ENCODE measurements around the gene PREX1. TPM values are rescaled to one million over a fixed set of nuclear protein-coding genes. Genes with fewer than 3 reads are reported as not detected.

PREX1 gene
- total and polyA plus RNA-seq, 3 donors from 2014 or later, result 18.0 to 36.5 (median 27.1) TPM

DNA sequence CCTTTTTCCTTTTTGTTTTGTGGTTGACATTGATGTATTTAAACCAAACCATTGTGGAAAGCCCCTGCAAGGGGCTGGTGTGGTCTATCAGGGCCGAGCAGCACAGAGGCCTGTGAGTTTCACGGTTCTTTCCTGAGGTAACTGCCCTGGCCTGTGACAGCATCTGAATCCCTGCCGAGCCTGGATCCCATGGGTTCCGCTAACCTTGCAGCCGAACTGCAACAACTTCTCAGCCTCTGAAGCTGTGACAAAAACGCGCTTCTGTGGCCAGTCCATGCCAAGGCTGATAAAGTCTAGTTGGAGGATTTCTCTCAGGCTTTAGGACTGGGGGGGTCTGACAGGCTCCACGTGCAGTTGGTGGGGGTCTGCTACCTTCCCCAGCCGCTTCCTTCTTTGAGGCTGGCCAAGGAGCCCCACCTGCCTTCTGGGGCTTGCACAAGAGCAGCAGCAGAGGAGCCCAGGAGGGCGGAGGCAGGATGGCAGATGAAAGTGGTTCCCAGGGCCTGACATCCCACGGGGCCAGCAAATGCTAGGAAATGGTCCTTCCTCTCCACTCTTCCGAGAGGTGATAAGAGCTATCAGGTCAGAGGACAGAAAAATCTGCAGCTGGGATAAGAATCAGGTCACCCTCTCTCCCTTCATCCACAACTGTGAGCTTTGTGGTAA lies 150.9 kb downstream of the PREX1 start:
- TF ChIP-seq, protein P1, sequence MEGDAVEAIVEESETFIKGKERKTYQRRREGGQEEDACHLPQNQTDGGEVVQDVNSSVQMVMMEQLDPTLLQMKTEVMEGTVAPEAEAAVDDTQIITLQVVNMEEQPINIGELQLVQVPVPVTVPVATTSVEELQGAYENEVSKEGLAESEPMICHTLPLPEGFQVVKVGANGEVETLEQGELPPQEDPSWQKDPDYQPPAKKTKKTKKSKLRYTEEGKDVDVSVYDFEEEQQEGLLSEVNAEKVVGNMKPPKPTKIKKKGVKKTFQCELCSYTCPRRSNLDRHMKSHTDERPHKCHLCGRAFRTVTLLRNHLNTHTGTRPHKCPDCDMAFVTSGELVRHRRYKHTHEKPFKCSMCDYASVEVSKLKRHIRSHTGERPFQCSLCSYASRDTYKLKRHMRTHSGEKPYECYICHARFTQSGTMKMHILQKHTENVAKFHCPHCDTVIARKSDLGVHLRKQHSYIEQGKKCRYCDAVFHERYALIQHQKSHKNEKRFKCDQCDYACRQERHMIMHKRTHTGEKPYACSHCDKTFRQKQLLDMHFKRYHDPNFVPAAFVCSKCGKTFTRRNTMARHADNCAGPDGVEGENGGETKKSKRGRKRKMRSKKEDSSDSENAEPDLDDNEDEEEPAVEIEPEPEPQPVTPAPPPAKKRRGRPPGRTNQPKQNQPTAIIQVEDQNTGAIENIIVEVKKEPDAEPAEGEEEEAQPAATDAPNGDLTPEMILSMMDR (IDR thresholded peaks at IDR 0.05), result no peak
- TF ChIP-seq POLR2A (IDR thresholded peaks at IDR 0.05), result no peak
- no peak for DNase-seq
- Histone ChIP-seq H3K9me3 (no peaks in the 10 kb centered on the region), H3K4me1 (no peaks in the 10 kb centered on the region), H3K27me3 (no peaks in the 10 kb centered on the region), H3K27ac (no peak overlapping the region), H3K36me3 (ENCODE audit: low read depth, missing control alignments) (no peaks in the 10 kb centered on the region), H3K4me3 (no peak overlapping the region)
- 86 to 89% methylated on average over 12 of the region's 12 CpGs for WGBS, 2 donors
- intact Hi-C loops (cut with DNase I; ENCODE audit: low total_unique reads), result no loop called here

DNA sequence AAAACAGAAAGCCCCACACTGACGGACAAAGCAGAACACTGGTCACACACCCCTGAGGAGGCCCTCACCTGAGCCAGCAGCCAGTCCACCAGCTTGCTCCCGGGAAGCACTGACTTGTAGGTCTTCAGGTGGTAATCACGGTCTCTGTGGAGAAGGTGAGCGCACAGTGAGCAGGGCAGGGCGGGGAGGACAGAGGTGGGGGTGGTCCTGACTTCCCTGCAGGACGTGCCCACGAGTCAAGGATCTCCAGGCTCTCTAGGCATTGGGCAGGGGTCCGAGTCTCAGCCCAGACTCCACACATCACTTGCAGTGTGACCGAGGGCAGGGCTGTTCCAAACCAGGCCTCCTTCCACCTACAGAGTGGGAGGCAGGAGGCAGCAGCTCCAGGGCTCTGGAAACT lies 151.7 kb downstream of the PREX1 start:
- Histone ChIP-seq H3K36me3 (ENCODE audit: low read depth, missing control alignments) (no peaks in the 10 kb centered on the region), H3K27me3 (no peaks in the 10 kb centered on the region), H3K4me3 (no peak overlapping the region), H3K9me3 (no peaks in the 10 kb centered on the region), H3K4me1 (no peaks in the 10 kb centered on the region), H3K27ac (no peak overlapping the region)
- no peak for DNase-seq
- no peak for TF ChIP-seq POLR2A (IDR thresholded peaks at IDR 0.05)
- TF ChIP-seq, protein P1 (IDR thresholded peaks at IDR 0.05), result no peak
- WGBS, 2 donors, result 94 to 97% methylated on average over 5 to 9 of the region's 9 CpGs
- intact Hi-C loops (cut with DNase I; ENCODE audit: low total_unique reads), result no loop called here

DNA sequence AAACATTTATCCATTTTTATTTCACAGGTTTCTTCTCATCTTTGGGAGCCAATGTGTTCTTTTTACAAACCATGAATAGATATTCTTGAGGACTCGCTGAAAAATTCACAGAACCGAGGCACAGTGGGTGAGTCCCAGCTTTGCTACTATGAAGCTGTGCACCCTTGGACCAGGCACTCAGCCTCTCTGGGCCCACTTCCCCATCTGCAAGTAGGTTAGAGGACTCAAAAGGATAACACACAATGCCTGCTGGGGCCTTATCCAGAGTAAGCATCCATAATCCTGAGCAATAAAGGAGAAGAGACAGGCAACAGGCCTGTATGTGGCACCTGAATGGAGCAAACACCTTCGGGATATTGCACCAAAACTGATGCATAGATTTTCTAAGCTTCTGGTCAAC lies 153.3 kb downstream of the PREX1 start:
- TF ChIP-seq, protein P1 (IDR thresholded peaks at IDR 0.05), result no peak
- TF ChIP-seq POLR2A (IDR thresholded peaks at IDR 0.05), result no peak
- H3K4me3 ChIP-seq, result no peak overlapping the region
- no peaks in the 10 kb centered on the region for H3K4me1 ChIP-seq
- no peak for DNase-seq
- intact Hi-C loops (cut with DNase I; ENCODE audit: low total_unique reads), result no loop called here
- no peaks in the 10 kb centered on the region for H3K36me3 ChIP-seq (ENCODE audit: low read depth, missing control alignments)
- 91 to 92% methylated on average over 3 of the region's 3 CpGs for WGBS, 2 donors
- H3K27ac ChIP-seq, result no peak overlapping the region
- no peaks in the 10 kb centered on the region for H3K27me3 ChIP-seq
- H3K9me3 ChIP-seq, result no peaks in the 10 kb centered on the region

- no peaks in the 10 kb centered on the region for H3K36me3 ChIP-seq (ENCODE audit: low read depth, missing control alignments)
- H3K4me1 ChIP-seq, result peaks cover 4% of the 10 kb centered on the region
- intact Hi-C loops (cut with DNase I; ENCODE audit: low total_unique reads), result no loop called here
- WGBS, 2 donors, result 84 to 85% methylated on average over 4 of the region's 4 CpGs
- no peak overlapping the region for H3K27ac ChIP-seq
- H3K4me3 ChIP-seq, result no peak overlapping the region
- TF ChIP-seq, protein P1 (IDR thresholded peaks at IDR 0.05), result no peak
- TF ChIP-seq POLR2A (IDR thresholded peaks at IDR 0.05), result no peak
- no peaks in the 10 kb centered on the region for H3K27me3 ChIP-seq
- H3K9me3 ChIP-seq, result no peaks in the 10 kb centered on the region
- no peak for DNase-seq
Observed at GRCh38 chr20:48673507-48673906, 154.3 kb downstream of the PREX1 start.

- peaks cover 5% of the 10 kb centered on the region for H3K4me1 ChIP-seq
- no peak for DNase-seq
- no peak overlapping the region for H3K4me3 ChIP-seq
- H3K36me3 ChIP-seq (ENCODE audit: low read depth, missing control alignments), result no peaks in the 10 kb centered on the region
- intact Hi-C loops (cut with DNase I; ENCODE audit: low total_unique reads), result no loop called here
- H3K27ac ChIP-seq, result no peak overlapping the region
- 91 to 95% methylated on average over 8 of the region's 8 CpGs for WGBS, 2 donors
- no peaks in the 10 kb centered on the region for H3K9me3 ChIP-seq
- TF ChIP-seq, protein P1 (IDR thresholded peaks at IDR 0.05), result no peak
- no peak for TF ChIP-seq POLR2A (IDR thresholded peaks at IDR 0.05)
- no peaks in the 10 kb centered on the region for H3K27me3 ChIP-seq
Observed at GRCh38 chr20:48672324-48672723, 155.5 kb downstream of the PREX1 start.
